ENCODE measurements around the gene IQGAP3. TPM values are rescaled to one million over a fixed set of nuclear protein-coding genes. Genes with fewer than 3 reads are reported as not detected.

The IQGAP3 gene, protein sequence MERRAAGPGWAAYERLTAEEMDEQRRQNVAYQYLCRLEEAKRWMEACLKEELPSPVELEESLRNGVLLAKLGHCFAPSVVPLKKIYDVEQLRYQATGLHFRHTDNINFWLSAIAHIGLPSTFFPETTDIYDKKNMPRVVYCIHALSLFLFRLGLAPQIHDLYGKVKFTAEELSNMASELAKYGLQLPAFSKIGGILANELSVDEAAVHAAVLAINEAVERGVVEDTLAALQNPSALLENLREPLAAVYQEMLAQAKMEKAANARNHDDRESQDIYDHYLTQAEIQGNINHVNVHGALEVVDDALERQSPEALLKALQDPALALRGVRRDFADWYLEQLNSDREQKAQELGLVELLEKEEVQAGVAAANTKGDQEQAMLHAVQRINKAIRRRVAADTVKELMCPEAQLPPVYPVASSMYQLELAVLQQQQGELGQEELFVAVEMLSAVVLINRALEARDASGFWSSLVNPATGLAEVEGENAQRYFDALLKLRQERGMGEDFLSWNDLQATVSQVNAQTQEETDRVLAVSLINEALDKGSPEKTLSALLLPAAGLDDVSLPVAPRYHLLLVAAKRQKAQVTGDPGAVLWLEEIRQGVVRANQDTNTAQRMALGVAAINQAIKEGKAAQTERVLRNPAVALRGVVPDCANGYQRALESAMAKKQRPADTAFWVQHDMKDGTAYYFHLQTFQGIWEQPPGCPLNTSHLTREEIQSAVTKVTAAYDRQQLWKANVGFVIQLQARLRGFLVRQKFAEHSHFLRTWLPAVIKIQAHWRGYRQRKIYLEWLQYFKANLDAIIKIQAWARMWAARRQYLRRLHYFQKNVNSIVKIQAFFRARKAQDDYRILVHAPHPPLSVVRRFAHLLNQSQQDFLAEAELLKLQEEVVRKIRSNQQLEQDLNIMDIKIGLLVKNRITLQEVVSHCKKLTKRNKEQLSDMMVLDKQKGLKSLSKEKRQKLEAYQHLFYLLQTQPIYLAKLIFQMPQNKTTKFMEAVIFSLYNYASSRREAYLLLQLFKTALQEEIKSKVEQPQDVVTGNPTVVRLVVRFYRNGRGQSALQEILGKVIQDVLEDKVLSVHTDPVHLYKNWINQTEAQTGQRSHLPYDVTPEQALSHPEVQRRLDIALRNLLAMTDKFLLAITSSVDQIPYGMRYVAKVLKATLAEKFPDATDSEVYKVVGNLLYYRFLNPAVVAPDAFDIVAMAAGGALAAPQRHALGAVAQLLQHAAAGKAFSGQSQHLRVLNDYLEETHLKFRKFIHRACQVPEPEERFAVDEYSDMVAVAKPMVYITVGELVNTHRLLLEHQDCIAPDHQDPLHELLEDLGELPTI (N-terminal part only)
- 13.7 to 19.1 TPM (median 15.6 TPM) in 5 replicates for total RNA-seq (2022; extraction: Qiagen RNA extraction)

DNA sequence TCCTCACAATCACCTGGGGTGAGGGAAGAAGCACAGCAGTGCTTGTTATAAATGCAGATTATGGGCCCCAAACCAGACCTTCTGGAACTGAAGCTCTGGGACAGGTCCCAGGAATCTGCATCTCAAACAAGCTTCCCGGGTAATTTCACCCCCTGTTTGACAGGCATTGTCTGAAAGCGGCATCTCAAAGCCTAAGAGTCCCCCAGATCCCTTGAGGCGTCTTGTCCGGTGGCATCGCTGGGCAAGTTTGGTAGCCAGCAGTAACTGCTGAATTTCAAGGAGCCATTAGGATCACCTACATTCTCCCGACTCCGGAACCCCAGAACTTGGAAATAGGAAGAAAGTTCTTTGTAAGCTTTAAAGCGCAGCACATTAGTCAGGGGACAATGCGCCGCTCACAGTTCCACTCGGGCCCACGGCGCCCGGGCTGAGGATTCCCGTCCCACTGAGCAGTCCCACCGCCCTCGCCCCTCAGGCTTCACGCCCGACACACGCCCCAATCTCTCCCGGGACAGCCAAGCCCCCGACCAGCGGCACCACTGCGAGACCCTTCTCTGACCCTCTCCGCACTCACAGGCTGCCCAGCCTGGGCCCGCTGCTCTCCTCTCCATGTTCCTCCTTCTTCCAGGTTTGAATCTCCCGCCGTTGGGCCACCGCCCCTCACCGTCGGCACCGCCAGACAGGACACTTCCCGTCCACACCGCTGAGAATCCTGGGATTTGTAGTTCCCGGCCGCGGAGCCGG lies at the start of gene IQGAP3:
Gene IQGAP3, minus strand, starts transcription at position 647 of the 744 bp plus-strand sequence. Its CDS starts 36 bp downstream, at position 611.

DNA sequence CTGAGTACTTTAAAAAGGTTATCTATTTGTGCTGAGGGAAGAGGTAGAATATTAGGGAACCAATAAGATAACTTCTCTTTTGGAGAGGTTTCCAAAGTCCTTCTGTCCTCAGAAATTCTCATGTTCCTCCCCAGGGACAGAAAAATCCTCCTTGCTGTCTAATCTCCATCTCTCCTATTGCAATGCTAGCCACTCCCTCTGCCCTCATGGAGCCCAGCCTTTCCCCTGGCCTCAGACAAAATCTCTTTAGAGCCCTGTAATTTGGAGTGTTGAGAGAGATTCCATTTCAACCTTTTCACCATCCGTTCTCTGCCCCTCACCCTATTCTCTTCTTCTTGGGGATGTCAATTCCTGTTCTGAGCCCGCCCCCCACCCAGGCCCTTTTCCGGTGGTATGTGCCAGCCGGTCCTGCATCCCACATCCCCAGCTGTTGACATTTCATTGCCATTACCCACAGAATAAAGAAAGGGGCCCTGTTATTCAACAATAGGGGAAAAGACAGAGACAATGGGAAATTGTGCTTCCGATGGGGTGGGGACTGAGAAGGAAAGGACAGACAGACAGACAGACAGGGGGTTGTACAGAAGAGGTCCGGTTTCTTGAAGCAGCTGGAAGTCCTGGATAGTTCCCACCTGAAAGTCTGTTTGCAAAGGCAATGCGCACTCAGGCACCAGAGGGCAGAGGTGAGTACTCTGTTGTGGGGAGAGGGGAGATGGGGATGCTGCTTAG lies 46.7 kb upstream of the IQGAP3 start, which contains the start of gene HAPLN2:
Gene HAPLN2, plus strand, starts transcription at position 563 of the 729 bp plus-strand sequence. CDS start 4,076 bp downstream, outside the sequence.

DNA sequence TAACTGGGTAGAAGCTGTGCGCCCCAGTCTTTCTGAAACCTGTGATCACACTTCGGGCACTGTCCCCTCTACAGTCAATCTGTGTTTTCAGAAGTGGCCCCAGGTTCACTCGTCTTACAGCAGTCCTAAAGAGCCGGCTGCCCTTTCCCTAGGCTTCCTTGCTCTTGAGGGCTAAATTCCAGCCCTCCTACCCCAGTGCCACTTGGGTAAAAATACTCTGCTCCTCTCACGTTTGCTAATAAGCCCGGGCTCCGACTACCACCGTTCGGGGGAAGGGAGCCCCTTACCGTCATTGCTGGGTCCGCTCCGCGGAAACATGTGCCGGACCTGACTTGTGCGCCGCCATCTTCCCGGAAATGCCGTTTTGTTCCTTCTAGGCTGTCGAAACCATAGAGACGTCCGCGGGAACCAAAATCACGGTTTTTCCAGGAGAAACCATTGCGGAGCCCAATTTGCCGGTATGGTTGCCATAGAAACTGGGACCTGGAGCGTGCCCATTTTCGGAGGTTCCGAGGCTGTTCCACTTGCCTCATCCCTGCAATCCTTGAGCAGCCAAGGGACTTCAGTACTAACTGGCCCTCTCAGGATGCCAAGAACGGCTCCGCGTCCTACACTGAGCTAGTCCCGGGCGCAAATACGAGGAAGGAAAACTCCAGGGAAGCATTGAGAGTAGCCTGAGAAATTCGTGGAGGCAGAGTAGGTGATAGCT lies 28.9 kb upstream of the IQGAP3 start, which contains the start of gene GPATCH4:
Gene GPATCH4, minus strand, starts transcription at position 358 of the 709 bp plus-strand sequence.

DNA sequence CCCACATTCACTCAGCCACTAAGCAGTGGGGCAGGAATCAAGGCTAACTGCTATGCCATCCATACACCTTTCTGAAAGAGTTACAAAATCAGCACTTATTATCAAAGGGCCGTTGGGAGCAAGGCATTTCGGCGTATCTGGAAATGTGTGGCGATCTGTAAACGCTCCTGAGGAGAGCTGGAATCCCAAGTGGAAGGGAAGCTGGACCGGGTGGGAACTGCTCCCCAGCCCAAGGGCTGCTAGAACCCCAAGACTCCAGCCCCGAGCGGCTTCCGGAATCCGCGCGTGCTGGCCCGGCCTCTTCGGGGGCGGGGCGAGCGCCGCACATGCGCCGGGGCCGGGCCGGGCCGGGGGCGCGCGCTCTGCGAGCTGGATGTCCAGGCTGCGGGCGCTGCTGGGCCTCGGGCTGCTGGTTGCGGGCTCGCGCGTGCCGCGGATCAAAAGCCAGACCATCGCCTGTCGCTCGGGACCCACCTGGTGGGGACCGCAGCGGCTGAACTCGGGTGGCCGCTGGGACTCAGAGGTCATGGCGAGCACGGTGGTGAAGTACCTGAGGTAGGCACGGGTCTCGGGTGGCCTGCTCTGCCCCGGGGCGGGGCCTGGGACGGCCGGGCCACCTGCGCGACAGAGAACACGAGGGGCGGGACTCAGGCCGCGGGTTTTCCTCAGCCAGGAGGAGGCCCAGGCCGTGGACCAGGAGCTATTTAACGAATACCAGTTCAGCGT lies 19.2 kb upstream of the IQGAP3 start, which contains the start of gene NAXE:
Gene NAXE, plus strand, starts transcription at position 345 of the 726 bp plus-strand sequence. Its CDS starts 29 bp downstream, at position 374.

DNA sequence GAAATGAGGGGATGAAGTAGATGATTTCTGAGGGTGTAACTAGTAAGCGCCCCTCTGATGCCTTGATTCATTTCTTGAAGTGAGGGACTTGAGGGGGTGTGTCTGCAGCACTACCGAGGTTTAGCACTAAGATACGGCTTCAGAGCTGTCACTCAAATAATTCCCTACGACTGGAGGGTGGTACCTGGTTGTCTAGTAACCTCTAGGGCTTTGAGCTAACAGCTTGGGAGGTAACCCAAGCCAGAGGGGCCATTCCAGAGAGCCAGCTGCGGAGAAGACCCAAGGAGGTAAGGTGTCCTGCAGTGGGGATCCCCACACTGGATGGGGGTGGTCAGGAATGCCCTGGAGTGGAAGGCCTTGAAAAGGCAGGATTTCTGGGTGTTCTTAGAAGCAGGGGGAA lies 7.1 kb upstream of the IQGAP3 start, which contains the start of gene TTC24:
Gene TTC24, plus strand, starts transcription at position 252 of the 400 bp plus-strand sequence. CDS start 1,642 bp downstream, outside the sequence.

DNA sequence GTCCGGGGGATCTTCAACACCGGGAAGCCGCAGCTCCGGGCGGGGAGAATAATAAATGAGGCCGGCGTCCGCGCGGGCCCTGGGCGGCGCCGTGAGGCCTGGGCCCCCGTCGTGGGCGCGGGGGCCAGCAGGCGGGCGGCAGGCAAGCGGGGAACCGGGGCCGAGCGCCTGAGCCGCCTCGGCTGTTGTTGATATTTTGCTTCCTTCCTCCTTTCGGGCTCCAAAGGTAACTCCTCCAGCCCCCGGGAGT lies 71.9 kb downstream of the IQGAP3 start, which contains the start of gene MEF2D:
Gene MEF2D, minus strand, starts transcription at position 233 of the 250 bp plus-strand sequence. CDS start 17,483 bp downstream, outside the sequence.

Other genes starting within 250 kb of the IQGAP3 start
- gene CCT3, start 234.3 kb downstream of the IQGAP3 start, total RNA-seq (2022; extraction: Qiagen RNA extraction) = 364 to 420 TPM (median 388 TPM) in 5 replicates
- gene TSACC, start 234.0 kb downstream of the IQGAP3 start, total RNA-seq (2022; extraction: Qiagen RNA extraction) = 2.0 to 2.7 TPM (median 2.0 TPM) in 5 replicates
- not detected in 5 replicates for gene RHBG, start 203.4 kb downstream of the IQGAP3 start, total RNA-seq (2022; extraction: Qiagen RNA extraction)
- gene MEF2D, start 71.8 kb downstream of the IQGAP3 start, total RNA-seq (2022; extraction: Qiagen RNA extraction) = 24.3 to 33.5 TPM (median 30.3 TPM) in 5 replicates
- not detected in 5 replicates for gene TTC24, start 7.2 kb upstream of the IQGAP3 start, total RNA-seq (2022; extraction: Qiagen RNA extraction)
- gene NAXE, start 19.2 kb upstream of the IQGAP3 start, total RNA-seq (2022; extraction: Qiagen RNA extraction) = 141 to 177 TPM (median 166 TPM) in 5 replicates
- 59.2 to 93.7 TPM (median 63.4 TPM) in 5 replicates for gene GPATCH4, start 28.9 kb upstream of the IQGAP3 start, total RNA-seq (2022; extraction: Qiagen RNA extraction)
- 0.13 to 0.29 TPM (median 0.20 TPM) in 4 of 5 replicates, not detected in the other for gene HAPLN2, start 46.9 kb upstream of the IQGAP3 start, total RNA-seq (2022; extraction: Qiagen RNA extraction)
- 0.06 to 0.15 TPM (median 0.10 TPM) in 4 of 5 replicates, not detected in the other for gene BCAN, start 69.6 kb upstream of the IQGAP3 start, total RNA-seq (2022; extraction: Qiagen RNA extraction)
- 0.97 to 1.2 TPM (median 1.1 TPM) in 5 replicates for gene NES, start 104.8 kb upstream of the IQGAP3 start, total RNA-seq (2022; extraction: Qiagen RNA extraction)
- gene CRABP2, start 133.0 kb upstream of the IQGAP3 start, total RNA-seq (2022; extraction: Qiagen RNA extraction) = 7.6 to 12.4 TPM (median 7.9 TPM) in 5 replicates
- 22.7 to 25.3 TPM (median 24.5 TPM) in 5 replicates for gene METTL25B, start 155.9 kb upstream of the IQGAP3 start, total RNA-seq (2022; extraction: Qiagen RNA extraction)
- 38.1 to 53.1 TPM (median 40.2 TPM) in 5 replicates for gene ISG20L2, start 156.2 kb upstream of the IQGAP3 start, total RNA-seq (2022; extraction: Qiagen RNA extraction)
- gene MRPL24, start 168.5 kb upstream of the IQGAP3 start, total RNA-seq (2022; extraction: Qiagen RNA extraction) = 170 to 214 TPM (median 194 TPM) in 5 replicates
- 403 to 447 TPM (median 425 TPM) in 5 replicates for gene HDGF, start 179.1 kb upstream of the IQGAP3 start, total RNA-seq (2022; extraction: Qiagen RNA extraction)
- gene PRCC, start 195.0 kb upstream of the IQGAP3 start, total RNA-seq (2022; extraction: Qiagen RNA extraction) = 70.1 to 77.8 TPM (median 71.0 TPM) in 5 replicates
- gene SH2D2A, start 244.3 kb upstream of the IQGAP3 start, total RNA-seq (2022; extraction: Qiagen RNA extraction) = 2.9 to 4.2 TPM (median 3.4 TPM) in 5 replicates